GM21529 (cell line): ENCODE results near the gene ITPKB.
A peak's percentile ranks its signal among the peaks of the same experiment; 100 is the strongest.
"Not testable (repeated sequence)": the region's sequence is repeated elsewhere in the genome, so short reads cannot be mapped to it uniquely, and the experiment has no call there.

Experiments used
- ATAC-seq: cut with Tn5 transposase; IDR thresholded peaks from one replicate; pipeline ENCODE4 v1.9.1; 2021; ENCODE audit not compliant: unreplicated experiment

ITPKB gene

GRCh38 chr1:226627924-226628611 is 111.0 kb downstream of the ITPKB start:
- no peak for ATAC-seq

- ATAC-seq: no peak
Observed at GRCh38 chr1:226627050-226627755, 111.9 kb downstream of the ITPKB start.

GRCh38 chr1:226626577-226626956 is 112.5 kb downstream of the ITPKB start:
- peak; percentile 86 for ATAC-seq

GRCh38 chr1:226625832-226626576 is 113.1 kb downstream of the ITPKB start:
- ATAC-seq: peak; percentile 39

- no peak for ATAC-seq
Observed at GRCh38 chr1:226625326-226625725, 113.8 kb downstream of the ITPKB start.

- ATAC-seq: no peak
Observed at GRCh38 chr1:226624526-226624925, 114.6 kb downstream of the ITPKB start.

- no peak for ATAC-seq
Observed at GRCh38 chr1:226622012-226622411, 117.1 kb downstream of the ITPKB start.

GRCh38 chr1:226619031-226619430 is 120.1 kb downstream of the ITPKB start:
- ATAC-seq: no peak

GRCh38 chr1:226618380-226618779 is 120.7 kb downstream of the ITPKB start:
- ATAC-seq: no peak

GRCh38 chr1:226617719-226618118 is 121.4 kb downstream of the ITPKB start:
- not testable (repeated sequence) for ATAC-seq

GRCh38 chr1:226617109-226617508 is 122.0 kb downstream of the ITPKB start:
- no peak for ATAC-seq

- no peak for ATAC-seq
Observed at GRCh38 chr1:226616636-226617035, 122.4 kb downstream of the ITPKB start.

- ATAC-seq: no peak
Observed at GRCh38 chr1:226615876-226616275, 123.2 kb downstream of the ITPKB start.

- ATAC-seq: not testable (repeated sequence)
Observed at GRCh38 chr1:226611980-226612379, 127.1 kb downstream of the ITPKB start.

GRCh38 chr1:226611301-226611700 is 127.8 kb downstream of the ITPKB start:
- no peak for ATAC-seq

- ATAC-seq: no peak
Observed at GRCh38 chr1:226610671-226611070, 128.4 kb downstream of the ITPKB start.

GRCh38 chr1:226609836-226610455 is 129.1 kb downstream of the ITPKB start:
- ATAC-seq: no peak

GRCh38 chr1:226608699-226609505 is 130.2 kb downstream of the ITPKB start:
- ATAC-seq: peak; percentile 63

- ATAC-seq: no peak
Observed at GRCh38 chr1:226607821-226608220, 131.3 kb downstream of the ITPKB start.

GRCh38 chr1:226607268-226607660 is 131.8 kb downstream of the ITPKB start:
- ATAC-seq: no peak
